Raji (cell line): ENCODE results near the gene RC3H1.

ENCODE experiments used
- POLR2A ChIP-seq: IDR thresholded peaks from 2 replicates; pipeline ENCODE4 v1.6.1; 2011; ENCODE audit warnings: low read depth, low read length, control low read depth; ENCODE audit not compliant: insufficient read depth

Gene RC3H1

GRCh38 chr1:173916667-173917066, 105.5 kb downstream of the RC3H1 start:
- no peak for TF ChIP-seq POLR2A

- TF ChIP-seq POLR2A: no peak
These were observed 106.6 kb downstream of the RC3H1 start for GRCh38 chr1:173915596-173915995.

DNA sequence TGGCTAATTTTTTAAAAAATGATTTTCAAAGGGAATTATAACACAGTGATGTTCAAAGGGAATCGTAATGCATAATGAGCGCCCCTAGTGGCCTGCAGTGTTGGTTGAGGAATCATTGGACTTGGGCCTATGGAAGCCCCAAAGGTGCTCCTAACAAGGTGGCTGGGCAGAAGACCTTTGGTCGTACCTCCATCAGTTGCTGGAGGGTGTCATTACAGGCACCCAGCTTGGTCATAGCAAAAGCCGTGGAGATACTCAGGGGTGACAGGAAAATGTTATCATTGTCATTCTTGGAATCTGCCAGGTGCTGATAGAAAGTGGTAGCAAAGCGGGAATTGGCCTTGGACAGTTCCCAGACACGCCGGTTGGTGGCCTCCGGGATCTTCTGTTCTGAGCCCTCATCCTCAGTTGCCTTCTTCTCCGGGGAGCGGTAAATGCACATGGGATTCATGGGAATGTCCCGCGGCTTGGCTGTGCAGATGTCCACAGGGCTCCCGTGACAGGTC, 107.7 kb downstream of the RC3H1 start:
- TF ChIP-seq POLR2A: no peak

GRCh38 chr1:173913111-173913510, 109.0 kb downstream of the RC3H1 start:
- no peak for TF ChIP-seq POLR2A

DNA sequence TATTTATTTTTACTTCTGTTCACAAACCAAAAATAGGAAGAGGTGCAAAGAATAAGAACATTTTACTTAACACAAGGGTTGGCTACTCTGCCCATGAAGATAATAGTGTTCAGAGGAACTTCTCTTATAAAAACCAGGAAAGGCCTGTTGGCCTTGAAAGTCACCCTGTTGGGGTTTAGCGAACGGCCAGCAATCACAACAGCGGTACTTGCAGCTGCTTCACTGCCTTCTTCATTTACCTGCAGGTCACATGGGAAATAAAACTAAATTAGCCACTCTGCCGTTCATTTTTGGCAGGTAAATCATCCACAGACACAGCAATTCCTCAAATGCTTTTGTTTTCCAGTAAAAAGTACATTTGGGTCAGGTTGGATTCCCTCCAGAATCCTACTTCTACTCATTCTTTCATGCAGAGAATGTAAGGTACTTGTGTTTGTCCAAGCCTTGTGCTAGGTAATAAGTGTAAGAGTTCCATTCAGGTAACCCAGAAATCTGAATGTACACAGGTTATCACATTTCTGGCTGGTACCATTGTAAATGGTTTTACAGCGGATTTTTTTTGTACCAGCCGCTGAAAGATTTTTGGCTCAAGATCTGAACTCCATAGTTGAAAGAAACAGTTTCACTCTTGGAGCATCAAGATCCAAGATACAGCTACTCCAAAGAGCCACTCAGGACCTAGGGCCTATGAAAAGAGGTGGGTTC, 118.2 kb downstream of the RC3H1 start:
- TF ChIP-seq POLR2A: no peak

DNA sequence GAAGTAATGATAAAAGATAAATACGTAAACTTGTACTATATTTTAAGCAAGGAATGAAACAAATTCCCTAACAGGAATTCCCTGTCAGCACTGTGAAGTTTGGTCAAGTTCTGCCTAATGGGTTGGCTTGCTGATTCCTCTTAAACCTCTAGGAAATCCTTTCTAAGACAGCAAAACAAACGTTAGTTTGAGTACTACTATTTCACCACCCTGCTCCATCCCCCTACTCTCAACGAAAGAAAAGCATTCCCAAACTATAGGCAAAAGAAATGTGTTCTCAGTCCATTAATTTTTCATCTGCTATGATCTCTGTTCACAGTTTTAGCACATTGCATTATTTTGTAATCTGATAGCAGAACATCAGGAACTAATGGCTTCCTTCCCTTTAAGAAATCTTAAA, 121.2 kb downstream of the RC3H1 start:
- TF ChIP-seq POLR2A: no peak

GRCh38 chr1:173900427-173900826, 121.7 kb downstream of the RC3H1 start:
- TF ChIP-seq POLR2A: no peak

GRCh38 chr1:173894189-173894588, 128.0 kb downstream of the RC3H1 start:
- TF ChIP-seq POLR2A: no peak

DNA sequence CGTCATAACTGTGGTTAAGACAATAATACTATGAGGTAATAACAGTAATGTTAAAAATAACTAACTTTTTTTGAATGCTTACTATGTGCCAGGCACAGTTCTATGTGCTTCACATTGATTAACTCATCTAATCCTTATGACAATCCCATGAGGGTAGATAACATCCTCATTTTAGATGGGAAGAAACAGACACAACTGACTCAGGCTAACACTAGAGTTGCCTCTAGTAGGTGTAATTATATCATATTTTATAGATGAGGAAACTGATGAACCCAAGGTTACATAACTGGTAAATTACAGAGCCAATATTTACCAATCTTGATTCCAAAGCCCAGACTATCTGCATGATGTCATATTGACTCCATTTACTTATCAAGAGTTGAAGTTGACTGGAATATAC, 128.5 kb downstream of the RC3H1 start:
- no peak for TF ChIP-seq POLR2A

DNA sequence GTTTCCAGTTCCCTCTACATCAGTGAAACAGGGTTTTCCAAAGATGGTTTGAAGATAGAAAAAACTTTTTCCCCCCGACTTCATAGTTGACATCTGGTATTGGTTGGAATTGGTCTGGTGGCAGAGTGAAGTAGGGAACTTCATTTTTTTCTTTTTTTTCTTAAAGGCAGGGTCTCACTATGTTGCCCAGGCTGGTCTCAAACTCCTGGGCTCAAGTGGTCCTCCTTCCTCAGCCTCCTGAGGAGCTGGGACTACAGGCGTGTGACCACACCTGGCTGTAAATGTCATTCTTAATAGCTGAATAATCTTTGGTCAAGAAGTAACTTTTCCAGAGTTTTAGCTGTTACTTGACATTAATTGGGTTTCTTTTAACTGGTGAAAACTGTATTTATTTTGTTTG, 132.3 kb downstream of the RC3H1 start:
- no peak for TF ChIP-seq POLR2A

DNA sequence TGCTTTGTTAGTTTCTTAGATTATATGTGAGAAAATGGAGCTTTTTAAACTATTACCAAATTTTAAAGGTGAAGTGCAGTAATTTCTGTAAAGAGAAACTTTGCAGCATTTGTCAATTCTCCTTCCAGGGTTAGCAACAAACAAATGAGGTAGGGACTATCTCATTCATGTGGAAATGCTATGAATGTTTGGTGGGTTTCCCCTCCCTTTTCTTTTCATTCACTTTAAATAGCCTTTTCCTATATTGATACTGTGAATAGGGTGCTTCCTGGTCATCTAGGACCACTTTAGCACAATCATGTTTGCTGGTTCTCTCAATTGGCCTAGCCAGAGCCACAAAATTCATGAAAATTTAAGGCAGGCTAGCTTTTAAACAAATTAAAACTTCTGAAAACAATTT, 133.4 kb downstream of the RC3H1 start:
- no peak for TF ChIP-seq POLR2A

DNA sequence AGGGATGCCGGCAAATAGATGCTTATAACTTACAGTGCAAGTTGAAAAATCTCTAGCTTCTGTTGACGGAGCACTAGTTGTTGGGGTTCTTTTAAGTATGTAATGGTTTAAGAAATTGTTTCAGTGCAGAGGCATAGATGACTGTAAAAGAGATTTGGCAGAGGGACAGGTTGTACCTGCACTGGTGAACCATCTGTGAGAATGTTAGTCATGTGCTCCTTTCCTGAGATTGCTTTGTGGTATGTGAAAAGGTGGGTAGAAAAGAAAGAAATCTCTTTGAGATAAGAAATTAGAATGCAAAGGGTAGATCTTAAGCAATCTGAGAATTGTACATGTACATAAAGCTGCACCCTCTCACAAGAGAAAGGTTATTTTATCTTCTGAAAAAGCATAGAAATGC, 134.5 kb downstream of the RC3H1 start:
- no peak for TF ChIP-seq POLR2A

GRCh38 chr1:173886746-173887611, 135.2 kb downstream of the RC3H1 start:
- no peak for TF ChIP-seq POLR2A

DNA sequence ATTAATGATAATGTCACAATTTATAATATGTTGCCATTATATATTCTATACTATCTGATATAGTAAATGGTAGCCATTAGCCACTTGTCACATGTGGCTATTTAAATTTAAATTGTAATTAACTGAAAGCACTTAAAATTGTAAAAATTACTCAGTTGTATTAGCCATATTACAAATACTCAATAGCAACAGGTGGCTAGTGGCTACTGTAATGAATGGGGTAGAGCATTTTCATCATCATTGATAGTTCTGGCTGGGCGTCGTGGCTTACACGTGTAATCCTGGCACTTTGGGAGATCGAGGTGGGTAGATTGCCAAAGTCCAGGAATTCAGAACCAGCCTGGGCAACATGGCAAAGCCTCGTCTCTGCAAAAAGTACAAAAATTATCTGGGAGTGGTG, 137.5 kb downstream of the RC3H1 start:
- no peak for TF ChIP-seq POLR2A
